ENCODE results near the gene FAAP20.

- TF ChIP-seq EGR1 (IDR thresholded peaks at IDR 0.05; ENCODE audit: low read depth in 2 of 2), result no peak
- TF ChIP-seq, protein P1, sequence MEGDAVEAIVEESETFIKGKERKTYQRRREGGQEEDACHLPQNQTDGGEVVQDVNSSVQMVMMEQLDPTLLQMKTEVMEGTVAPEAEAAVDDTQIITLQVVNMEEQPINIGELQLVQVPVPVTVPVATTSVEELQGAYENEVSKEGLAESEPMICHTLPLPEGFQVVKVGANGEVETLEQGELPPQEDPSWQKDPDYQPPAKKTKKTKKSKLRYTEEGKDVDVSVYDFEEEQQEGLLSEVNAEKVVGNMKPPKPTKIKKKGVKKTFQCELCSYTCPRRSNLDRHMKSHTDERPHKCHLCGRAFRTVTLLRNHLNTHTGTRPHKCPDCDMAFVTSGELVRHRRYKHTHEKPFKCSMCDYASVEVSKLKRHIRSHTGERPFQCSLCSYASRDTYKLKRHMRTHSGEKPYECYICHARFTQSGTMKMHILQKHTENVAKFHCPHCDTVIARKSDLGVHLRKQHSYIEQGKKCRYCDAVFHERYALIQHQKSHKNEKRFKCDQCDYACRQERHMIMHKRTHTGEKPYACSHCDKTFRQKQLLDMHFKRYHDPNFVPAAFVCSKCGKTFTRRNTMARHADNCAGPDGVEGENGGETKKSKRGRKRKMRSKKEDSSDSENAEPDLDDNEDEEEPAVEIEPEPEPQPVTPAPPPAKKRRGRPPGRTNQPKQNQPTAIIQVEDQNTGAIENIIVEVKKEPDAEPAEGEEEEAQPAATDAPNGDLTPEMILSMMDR (IDR thresholded peaks at IDR 0.05; ENCODE audit: low read depth, low read length, missing input control), result no peak
Observed at GRCh38 chr1:2232916-2233438, 38.4 kb upstream of the FAAP20 start.
